Posterior vena cava (tissue), 2 donors: ENCODE results near the gene ERI2. TPM values are rescaled to one million over a fixed set of nuclear protein-coding genes. Genes with fewer than 3 reads are reported as not detected.

Source experiments
- DNase-seq: peaks from one replicate; pipeline ENCODE4 v3.0.0-alpha.2; 2020; ENCODE audit warnings: low spot score
- intact Hi-C, 2 donors: fragments of 100-400 bp; cut with DNase I; formaldehyde crosslinking; loops; one replicate each; pipeline versions ENCODE4 v1.14.1 to v1.14.2; 2022 to 2023
- long read RNA-seq, 2 donors: library from polyadenylated mRNA; unstranded; transcript quantifications; one replicate each; pipeline ENCODE4 v2.0.0, GENCODE V29; 2020 to 2021
- total RNA-seq, 2 donors: library from RNA; stranded (reverse); fragmentation: NEBNext Ultra II Directional; extraction: Animal tissue kit (Norgen Biotek cat#: 25700); gene quantifications; one replicate each; pipeline ENCODE4 v1.2.1, GENCODE V29; 2021
- donor health status: DM: yes; HTN: yes; CAD: no.
- donor health status: DM: yes; HTN: yes; CAD: no.

Gene ERI2
- total RNA-seq: 10 to 100 TPM in 1 of 2 donors, 1 to 10 TPM in 1; 7.8 to 13.6 TPM
- long read RNA-seq, donor 1, partial matches to known transcripts: 0 of 5 reads
- long read RNA-seq, donor 1, other reads (novel, unspliced or antisense): 1 of 5 reads
- long read RNA-seq, donor 2, partial matches to known transcripts: 0 of 3 reads
- long read RNA-seq, donor 2, other reads (novel, unspliced or antisense): 1 of 3 reads

DNA sequence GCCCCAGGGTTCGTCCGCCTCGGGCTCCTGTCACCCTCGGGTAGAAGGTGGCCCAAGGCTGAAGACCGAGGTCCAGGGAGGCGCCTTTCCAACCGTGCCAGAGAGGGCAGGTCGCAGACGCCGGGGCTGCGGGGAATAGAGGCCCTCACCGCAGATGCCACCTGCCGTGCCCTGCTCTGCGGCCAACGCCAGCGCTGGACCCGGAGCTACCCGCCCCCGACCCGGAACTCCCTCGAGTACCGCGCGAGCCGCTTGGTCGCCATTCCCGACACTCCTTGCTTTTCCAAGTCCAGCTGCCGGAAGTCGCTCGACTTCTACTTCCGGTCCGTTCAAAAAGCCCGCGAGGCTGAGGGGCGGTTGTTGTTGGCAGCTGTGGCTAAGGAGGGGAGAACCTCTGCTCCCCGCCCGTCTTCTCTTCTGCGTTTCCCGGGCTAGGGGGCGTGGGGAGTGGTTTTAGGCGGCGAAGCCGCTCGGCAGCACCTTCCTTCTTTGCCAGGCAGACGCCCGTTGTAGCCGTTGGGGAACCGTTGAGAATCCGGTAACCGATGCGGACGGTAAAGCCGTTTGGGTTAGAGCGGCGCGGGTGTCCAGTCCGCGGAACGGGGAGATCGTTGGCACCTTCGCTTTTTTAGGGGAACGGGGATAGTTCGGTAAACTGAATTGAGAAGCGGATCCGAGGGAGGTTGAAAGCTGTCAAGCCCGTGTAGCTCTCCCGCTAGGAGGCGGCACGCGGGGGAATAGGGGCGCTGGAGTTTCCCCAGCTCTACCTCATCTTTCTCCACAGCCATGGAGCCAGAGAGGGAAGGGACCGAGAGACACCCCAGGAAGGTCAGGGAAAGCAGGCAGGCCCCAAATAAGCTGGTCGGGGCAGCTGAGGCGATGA, at the start of gene ERI2, which contains the start of gene REXO5:
Gene ERI2 (minus strand): TSS at position 305 of the 883 bp plus-strand sequence. CDS start 42 bp downstream, at position 263.
Gene REXO5 (plus strand): TSS at position 360 of the 883 bp plus-strand sequence. CDS start 427 bp downstream, at position 787.
- peak; percentile 97 for DNase-seq
- intact Hi-C loops: loop anchor here in 1 of 2 donors (10.0 kb wide), 1 partner anchor 278 kb away; no protein-coding TSS in a partner anchor

- no peak for DNase-seq
- intact Hi-C loops: loop anchor here (5.0 to 10.0 kb wide), 2 partner anchors 57 to 60 kb away; no protein-coding TSS in a partner anchor
Observed at GRCh38 chr16:20854963-20855362, 48.7 kb upstream of the ERI2 start.

DNA sequence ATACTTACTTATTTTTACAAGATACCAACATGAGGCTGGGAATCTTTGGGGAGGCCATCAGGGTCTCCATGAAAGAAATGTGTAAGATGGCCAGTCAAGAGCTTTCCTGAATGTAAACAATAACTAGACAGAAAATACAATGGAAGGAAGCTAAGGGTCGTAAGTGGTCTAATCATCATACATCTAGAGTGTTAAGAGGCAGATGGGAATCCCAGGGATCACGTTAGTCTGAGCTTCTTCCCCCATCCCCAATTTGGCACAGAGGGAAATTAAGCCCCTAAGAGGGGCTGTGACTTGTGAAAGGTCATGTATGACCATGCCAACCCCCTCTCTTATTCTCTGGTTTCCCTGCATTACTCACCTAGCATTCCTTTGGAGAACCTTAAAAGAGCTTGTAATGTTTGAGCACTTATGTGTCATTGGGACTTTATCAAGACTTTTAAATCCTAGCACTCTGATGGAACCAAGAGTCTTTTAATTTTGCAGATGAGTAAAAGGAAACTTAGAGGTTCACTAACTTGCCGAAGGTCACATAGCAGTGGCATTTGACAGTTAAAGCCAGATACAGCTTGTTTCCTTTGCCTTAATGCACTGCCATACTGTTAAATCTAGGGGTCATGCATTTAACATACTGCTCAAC, 47.8 kb upstream of the ERI2 start:
- DNase-seq: no peak
- intact Hi-C loops: loop anchor here (5.0 to 10.0 kb wide), 2 partner anchors 58 to 61 kb away; no protein-coding TSS in a partner anchor

- no peak for DNase-seq
- intact Hi-C loops: loop anchor here (5.0 to 10.0 kb wide), 2 partner anchors 59 to 62 kb away; no protein-coding TSS in a partner anchor
Observed at GRCh38 chr16:20853143-20853542, 46.9 kb upstream of the ERI2 start.

DNA sequence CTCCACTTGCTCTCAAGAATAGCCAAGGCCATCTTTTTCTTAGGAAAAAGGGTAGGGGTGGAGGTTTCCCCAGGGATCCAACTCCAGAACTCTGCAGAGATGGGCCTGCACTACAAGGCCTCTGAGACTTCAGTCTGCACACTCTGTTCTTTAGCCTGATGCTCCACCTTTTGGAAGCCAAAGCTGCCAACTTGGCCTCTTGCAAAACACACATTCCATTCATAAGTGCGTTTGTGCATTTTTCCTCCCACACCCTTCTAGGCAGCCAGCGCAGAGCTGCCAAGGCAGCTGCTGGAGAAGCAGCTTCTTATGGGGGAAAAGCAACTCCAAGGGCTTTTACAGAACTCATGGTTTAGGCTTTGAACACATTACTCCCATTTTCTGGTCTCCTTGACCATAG, 45.3 kb upstream of the ERI2 start:
- peak; percentile 92 for DNase-seq
- intact Hi-C loops: loop anchor here (5.0 to 10.0 kb wide), 2 partner anchors 61 to 63 kb away; no protein-coding TSS in a partner anchor

- no peak for DNase-seq
- intact Hi-C loops: loop anchor here (5.0 to 10.0 kb wide), 2 partner anchors 61 to 64 kb away; no protein-coding TSS in a partner anchor
Observed at GRCh38 chr16:20850981-20851380, 44.7 kb upstream of the ERI2 start.

DNA sequence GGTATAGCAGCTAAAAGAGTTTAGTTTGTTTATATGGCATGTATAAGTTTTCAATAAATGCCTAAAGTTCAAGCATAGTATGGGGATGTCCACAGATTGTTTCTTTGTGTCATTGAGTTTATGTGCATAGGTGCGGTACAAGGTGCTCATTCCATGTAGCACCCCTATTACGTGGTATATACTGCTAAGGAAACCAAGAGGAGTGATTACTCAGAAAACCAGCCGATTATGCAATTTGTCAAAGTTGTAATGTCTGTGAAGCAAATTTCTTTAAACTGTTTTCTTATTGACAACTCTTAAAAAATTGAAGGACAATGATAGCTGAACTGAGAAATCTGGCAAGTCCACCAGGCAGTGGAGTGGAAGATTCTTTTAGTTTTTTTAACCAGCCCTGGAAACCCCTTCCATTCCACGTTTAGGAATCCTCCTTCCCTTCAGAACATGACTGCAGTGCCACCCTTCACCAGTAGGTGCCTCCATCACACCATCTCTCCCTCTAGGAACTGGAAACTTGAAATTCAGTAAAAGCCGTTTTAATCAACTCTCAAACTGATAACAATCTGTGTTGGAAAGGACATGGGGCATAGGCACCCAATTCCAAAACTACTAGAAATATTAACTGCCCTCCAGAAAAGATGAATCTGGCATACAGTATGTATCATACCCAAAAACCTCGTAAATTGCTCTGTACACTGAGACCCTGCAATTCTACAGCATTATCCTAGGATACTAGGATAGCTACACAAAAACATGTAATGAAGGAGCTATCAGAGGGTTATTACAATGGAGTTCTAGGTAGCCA, 43.5 kb upstream of the ERI2 start:
- DNase-seq: peak; percentile 89

GRCh38 chr16:20847550-20847949, 41.3 kb upstream of the ERI2 start:
- DNase-seq: no peak
- intact Hi-C loops: loop anchor here (5.0 kb wide), 1 partner anchor 235 kb away; no protein-coding TSS in a partner anchor

More for the DNA sequence above, 43.5 kb upstream of the ERI2 start:
- intact Hi-C loops: loop anchor here (5.0 to 10.0 kb wide), 3 partner anchors 63 to 233 kb away; no protein-coding TSS in a partner anchor

DNA sequence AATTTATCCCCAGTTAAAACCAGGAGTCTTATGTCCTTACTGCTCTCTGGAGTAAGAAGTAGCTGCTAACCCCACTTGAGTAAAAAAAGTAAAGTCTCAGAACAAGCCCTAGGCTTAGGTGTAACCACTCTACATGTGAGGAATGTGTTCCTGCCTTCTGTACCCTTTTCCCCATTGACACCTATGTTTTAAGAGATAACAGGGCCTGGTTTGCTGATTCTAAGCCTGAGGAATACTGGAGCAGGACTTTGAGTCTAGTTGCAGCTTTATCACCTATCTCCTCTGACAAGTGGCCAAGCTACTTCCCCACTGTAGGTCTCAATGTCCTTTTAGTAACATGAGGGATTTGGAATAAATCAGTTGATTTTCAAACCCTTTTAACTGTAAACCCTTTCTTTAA, 40.3 kb upstream of the ERI2 start:
- intact Hi-C loops: loop anchor here (5.0 kb wide), 1 partner anchor 236 kb away; no protein-coding TSS in a partner anchor
- no peak for DNase-seq

DNA sequence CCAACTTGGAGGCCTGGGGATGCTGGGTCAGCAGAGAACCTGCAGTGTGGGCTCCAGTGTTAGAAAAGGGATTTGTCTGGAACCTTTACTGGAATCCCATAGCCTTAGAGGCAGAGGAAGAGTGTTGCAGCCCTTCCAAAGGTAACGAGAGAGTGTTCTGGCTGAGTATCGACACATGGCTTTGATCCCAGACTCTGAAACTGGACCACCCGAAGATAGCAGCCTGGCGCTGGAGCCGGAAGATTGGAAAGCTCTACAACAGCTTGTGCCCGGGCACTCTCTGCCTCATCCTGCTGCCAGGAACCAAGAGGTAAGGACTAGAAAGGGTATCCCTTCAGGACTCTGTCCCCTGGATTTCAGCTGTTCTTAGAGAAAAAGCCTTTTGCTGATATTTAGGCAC, 39.8 kb upstream of the ERI2 start:
- intact Hi-C loops: loop anchor here (5.0 kb wide), 1 partner anchor 236 kb away; no protein-coding TSS in a partner anchor
- DNase-seq: no peak

GRCh38 chr16:20844588-20844987, 38.3 kb upstream of the ERI2 start:
- DNase-seq: no peak
- intact Hi-C loops: no loop called here

GRCh38 chr16:20844054-20844453, 37.8 kb upstream of the ERI2 start:
- intact Hi-C loops: no loop called here
- no peak for DNase-seq

DNA sequence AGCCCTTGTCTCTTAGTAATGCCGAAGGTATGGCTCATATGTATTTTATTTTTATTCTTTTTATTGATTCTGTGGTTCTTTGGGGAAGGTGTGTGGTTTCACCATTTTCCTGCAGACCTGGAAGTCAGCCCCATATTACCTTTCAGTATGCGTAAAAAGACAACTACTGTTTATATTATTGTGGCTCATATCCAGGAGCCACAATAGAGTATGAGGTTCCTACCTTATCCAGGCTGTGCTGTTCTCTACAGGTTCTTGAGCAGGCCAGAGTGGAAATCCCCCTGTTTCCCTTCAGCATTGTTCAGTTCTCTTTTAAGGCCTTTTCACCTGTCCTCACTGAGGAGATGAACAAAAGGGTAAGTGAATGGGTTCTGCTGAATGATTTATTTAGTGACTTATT, 33.2 kb upstream of the ERI2 start:
- DNase-seq: no peak
- intact Hi-C loops: no loop called here

- no peak for DNase-seq
- intact Hi-C loops: no loop called here
Observed at GRCh38 chr16:20838240-20838639, 32.0 kb upstream of the ERI2 start.

- intact Hi-C loops: no loop called here
Observed at GRCh38 chr16:20833086-20833485, 26.8 kb upstream of the ERI2 start.

DNA sequence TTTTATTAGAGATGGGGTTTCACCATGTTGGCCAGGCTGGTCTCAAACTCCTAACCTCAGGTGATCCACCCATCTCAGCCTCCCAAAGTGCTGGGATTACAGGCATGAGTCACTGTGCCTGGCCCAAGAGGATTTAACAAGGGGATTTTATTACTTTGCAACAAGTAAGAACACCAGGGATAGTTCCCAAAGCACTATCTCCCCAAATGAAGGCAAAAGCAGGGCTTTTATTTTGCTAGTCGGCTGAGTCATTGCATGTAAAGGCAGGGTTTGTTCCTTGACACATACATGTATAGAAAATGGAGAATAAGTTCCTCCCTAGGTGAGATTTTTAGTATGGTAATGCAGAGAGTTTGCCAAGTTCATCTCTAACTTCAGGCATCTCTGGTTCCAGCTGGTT, 24.1 kb upstream of the ERI2 start:
- intact Hi-C loops: no loop called here
- DNase-seq: no peak

More at GRCh38 chr16:20833086-20833485, 26.8 kb upstream of the ERI2 start:
- no peak for DNase-seq

GRCh38 chr16:20829536-20829935, 23.3 kb upstream of the ERI2 start:
- intact Hi-C loops: no loop called here
- DNase-seq: no peak

GRCh38 chr16:20826039-20826566, 19.8 kb upstream of the ERI2 start:
- no peak for DNase-seq
- intact Hi-C loops: no loop called here
